D721Med (cell line): ENCODE data around the gene PRUNE2.

ENCODE experiments used
- DNase-seq: peaks from one replicate; pipeline ENCODE4 v3.0.0; 2011; ENCODE audit warnings: low spot score; ENCODE audit not compliant: insufficient read length
- FAIRE-seq: peaks from 2 replicates; lab custom pipeline; 2011; peaks lifted over from hg19 to GRCh38; lab: Jason Lieb, UNC
- TF ChIP-seq, protein P1 (sequence below): IDR thresholded peaks from 2 replicates; pipeline ENCODE4 v1.5.1; 2012; ENCODE audit warnings: mild to moderate bottlenecking, control low read depth; ENCODE audit not compliant: insufficient read depth; ENCODE audit errors: missing control alignments

The PRUNE2 gene

DNA sequence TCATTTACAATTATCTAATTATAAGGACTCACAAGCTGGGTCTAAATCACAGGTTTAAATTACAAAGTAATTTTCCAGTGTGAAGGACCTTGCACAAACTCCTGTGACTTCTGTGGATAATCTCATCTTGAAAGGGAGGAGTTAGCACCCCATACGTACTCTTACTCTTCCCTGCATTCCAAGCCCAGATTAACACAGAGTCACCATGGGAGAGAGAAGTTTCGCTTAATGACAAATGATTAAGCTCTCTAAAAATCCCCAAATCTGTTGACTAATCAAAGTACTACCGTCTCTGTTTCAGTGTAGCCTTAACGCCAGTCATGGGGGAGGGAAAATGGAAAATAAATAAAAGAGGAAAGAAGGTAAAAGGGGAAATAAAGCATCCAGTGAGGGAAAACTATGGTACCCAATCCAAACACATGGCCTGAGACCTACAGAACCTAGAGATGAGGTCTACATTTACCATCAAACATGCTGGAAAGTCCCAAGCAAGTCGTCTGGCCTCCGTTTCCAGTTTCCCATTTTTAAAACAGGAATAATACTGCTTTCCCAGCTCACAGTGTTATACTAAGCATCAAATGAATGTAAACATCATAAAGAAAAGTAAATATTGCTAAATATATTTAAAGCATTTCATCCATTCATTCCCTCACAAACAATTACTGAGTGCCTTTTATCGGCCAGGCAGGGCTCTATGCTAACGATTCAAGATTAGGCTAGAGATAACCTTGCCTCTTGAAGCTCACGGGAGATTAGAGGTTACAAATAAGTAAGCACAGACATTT, 78.4 kb downstream of the PRUNE2 start:
- FAIRE-seq: no peak
- DNase-seq: no peak
- TF ChIP-seq, protein P1, sequence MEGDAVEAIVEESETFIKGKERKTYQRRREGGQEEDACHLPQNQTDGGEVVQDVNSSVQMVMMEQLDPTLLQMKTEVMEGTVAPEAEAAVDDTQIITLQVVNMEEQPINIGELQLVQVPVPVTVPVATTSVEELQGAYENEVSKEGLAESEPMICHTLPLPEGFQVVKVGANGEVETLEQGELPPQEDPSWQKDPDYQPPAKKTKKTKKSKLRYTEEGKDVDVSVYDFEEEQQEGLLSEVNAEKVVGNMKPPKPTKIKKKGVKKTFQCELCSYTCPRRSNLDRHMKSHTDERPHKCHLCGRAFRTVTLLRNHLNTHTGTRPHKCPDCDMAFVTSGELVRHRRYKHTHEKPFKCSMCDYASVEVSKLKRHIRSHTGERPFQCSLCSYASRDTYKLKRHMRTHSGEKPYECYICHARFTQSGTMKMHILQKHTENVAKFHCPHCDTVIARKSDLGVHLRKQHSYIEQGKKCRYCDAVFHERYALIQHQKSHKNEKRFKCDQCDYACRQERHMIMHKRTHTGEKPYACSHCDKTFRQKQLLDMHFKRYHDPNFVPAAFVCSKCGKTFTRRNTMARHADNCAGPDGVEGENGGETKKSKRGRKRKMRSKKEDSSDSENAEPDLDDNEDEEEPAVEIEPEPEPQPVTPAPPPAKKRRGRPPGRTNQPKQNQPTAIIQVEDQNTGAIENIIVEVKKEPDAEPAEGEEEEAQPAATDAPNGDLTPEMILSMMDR: no peak

DNA sequence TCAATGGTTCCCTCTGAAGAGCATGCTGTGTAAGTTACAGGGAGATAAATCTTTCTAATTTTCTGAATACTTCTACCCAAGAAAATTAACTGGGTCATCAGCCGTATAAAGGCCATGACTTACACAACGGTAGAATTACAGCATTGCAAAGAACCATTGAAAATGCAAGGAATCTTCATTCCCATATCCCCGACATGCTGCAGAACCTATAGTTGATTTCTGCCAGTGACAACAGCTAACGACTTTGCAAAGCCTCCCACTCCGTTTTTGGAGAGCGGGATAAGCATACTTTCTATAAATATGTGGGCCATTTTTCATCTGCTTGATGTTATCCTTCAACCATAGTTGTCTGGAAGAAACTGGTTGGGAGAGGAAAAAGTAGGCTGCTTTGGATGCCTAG, 85.5 kb downstream of the PRUNE2 start:
- no peak for FAIRE-seq
- TF ChIP-seq, protein P1: no peak
- DNase-seq: no peak

DNA sequence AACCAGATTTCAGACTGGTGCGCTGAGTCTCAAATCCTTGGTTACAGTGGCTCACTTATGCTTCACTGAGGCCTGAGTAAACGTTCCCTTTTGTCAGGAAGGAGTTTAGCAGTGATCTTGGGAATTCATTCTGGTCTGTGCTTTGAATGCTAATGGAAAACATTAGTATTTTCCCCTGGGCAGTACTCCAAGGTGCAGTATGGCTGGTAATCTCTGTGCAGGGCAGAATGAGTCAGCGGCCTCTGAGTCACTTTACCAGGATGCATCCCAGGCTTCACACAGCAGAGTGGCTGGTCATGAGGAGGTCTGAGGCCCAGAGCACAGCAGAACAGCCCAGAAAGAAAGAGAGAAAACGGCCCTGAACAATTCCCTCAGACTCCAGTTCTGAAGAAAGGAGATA, 87.6 kb downstream of the PRUNE2 start:
- DNase-seq: no peak
- no peak for FAIRE-seq

DNA sequence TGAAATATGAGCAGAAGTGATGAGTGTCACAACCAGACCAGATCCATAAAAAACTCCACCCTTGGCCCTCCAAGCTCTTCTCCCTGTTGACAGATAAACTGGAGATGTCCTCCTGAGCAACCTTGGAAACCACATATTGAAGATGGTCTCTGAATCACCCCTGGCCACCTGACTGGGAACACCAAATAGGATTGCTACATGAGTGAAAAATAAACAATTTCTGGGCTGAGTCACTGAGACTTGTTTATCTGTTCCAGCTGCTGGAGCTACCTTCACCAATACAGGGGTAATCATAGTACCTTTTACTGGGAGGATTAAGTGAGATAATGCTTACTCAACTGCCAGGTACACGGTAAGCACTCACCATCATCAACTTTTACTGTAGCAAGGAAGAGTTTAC, 88.4 kb downstream of the PRUNE2 start:
- DNase-seq (no peak), FAIRE-seq (no peak)
- TF ChIP-seq, protein P1: no peak

More for the DNA sequence above, 87.6 kb downstream of the PRUNE2 start:
- TF ChIP-seq, protein P1: no peak

DNA sequence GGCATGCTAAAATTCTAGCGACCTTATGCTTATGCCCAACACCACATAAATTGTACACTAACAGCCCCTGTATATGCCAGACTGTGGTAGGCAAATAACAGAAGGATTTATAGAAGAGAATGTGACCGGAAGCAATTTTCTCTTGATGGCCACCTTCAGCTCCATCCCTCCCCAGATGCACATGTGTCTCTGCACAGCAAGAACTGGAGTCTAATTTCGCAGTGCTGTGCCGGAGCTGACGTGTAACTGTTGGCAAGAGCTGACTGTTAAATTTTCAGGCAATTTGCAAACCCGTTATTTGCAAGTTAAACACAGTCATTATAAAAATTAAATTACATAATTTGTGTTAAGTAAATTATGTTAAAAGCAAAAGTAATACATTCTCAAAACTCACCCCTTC, 93.3 kb downstream of the PRUNE2 start:
- DNase-seq (no peak), FAIRE-seq (no peak)
- TF ChIP-seq, protein P1: no peak

DNA sequence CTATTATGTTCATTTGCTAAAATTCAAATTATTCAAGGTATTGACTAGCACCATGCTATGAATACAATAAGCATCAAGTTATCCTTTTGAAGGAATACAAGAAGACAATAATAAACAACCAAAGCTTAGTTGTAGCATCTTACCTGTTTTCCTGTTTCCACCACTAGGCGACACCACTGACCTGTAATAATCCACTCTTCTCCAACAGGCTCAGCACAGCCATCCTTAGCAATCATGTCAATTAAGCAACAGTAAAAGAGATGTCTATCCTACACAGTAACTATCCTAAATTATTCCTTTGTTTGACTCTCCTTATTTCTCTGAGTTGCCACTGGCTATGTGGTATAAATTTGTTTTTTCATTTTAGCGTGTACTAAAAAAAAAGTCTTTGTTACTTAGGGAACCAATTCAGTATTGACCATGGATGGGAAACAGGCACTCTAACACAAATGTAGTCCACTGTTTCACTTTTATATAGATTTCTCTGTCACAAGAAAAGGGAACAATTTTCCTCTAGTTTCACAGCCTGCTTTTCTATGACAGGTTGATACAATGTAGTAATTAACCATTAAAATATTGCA, 95.4 kb downstream of the PRUNE2 start:
- DNase-seq: no peak
- FAIRE-seq: no peak

More for the DNA sequence above, 95.4 kb downstream of the PRUNE2 start:
- TF ChIP-seq, protein P1: peak; percentile 89
